ENCODE measurements around the gene DHX57. TPM values are rescaled to one million over a fixed set of nuclear protein-coding genes. Genes with fewer than 3 reads are reported as not detected.

The DHX57 gene
- total RNA-seq, 1 donor from 2014 or later, result 33.9 TPM

DNA sequence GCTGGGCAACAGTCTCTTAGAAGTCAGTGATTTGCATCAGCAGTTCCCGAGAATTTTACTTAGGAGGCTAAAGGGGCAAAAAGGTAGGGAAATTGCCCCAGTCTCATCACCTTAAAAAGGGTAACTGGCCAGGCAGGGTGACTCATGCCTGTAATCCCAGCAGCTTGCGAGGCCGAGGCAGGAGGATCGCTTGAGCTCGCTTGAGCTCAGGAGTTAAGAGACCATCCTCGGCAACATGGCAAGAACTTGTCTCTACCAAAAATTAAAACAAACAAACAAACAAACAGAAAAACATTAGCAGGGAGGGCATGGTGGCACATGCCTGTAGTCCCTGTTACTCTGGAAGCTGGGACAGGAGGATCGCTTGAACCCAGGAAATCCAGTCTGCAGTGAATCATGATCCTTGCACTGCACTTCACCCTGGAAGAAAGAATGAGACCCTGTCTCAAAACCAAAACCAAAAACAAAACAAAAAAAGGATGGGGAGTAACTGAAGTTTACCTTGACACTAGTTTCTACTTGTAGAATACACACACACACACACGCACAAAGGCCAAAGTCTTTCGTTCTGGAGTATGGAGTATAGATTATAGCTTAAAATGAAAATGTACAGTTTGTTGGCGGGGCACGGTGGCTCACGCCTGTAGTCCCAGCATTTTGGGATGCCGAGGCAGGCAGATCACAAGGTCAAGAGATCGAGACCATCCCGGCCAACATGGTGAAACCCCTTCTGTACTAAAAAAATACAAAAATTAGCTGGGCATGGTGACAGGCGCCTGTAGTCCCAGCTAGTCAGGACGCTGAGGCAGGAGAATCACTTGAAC, 100.4 kb downstream of the DHX57 start:
- TF ChIP-seq, protein P1, sequence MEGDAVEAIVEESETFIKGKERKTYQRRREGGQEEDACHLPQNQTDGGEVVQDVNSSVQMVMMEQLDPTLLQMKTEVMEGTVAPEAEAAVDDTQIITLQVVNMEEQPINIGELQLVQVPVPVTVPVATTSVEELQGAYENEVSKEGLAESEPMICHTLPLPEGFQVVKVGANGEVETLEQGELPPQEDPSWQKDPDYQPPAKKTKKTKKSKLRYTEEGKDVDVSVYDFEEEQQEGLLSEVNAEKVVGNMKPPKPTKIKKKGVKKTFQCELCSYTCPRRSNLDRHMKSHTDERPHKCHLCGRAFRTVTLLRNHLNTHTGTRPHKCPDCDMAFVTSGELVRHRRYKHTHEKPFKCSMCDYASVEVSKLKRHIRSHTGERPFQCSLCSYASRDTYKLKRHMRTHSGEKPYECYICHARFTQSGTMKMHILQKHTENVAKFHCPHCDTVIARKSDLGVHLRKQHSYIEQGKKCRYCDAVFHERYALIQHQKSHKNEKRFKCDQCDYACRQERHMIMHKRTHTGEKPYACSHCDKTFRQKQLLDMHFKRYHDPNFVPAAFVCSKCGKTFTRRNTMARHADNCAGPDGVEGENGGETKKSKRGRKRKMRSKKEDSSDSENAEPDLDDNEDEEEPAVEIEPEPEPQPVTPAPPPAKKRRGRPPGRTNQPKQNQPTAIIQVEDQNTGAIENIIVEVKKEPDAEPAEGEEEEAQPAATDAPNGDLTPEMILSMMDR (IDR thresholded peaks at IDR 0.05), result no peak
- no peak for TF ChIP-seq EZH2phosphoT487 (IDR thresholded peaks at IDR 0.05)
- no peak for TF ChIP-seq EZH2 (IDR thresholded peaks at IDR 0.05)
- peaks cover 3% of the 10 kb centered on the region for H3K27me3 Mint-ChIP-seq (ENCODE audit: insufficient read depth, low read depth)
- no peak overlapping the region for H3K27ac Mint-ChIP-seq
- H3K36me3 Mint-ChIP-seq, result no peaks in the 10 kb centered on the region
- no peaks in the 10 kb centered on the region for H3K36me3 ChIP-seq
- H3K4me3 Mint-ChIP-seq, result no peak overlapping the region
- H3K9me3 Mint-ChIP-seq, result no peaks in the 10 kb centered on the region
- H2AFZ ChIP-seq (replicated peaks), result no peak overlapping the region
- H3F3A ChIP-seq (ENCODE audit: low read depth), result no peaks in the 10 kb centered on the region
- no peaks in the 10 kb centered on the region for H3K9me3 ChIP-seq (ENCODE audit: low read depth)
- H4K20me1 ChIP-seq (ENCODE audit: low read depth), result no peaks in the 10 kb centered on the region
- peaks cover 14% of the 10 kb centered on the region for H3K79me2 ChIP-seq (ENCODE audit: low read depth)
- DNase-seq (ENCODE audit: low spot score), result no peak
- H3K9ac ChIP-seq, result no peak overlapping the region
- peaks cover 26% of the 10 kb centered on the region for H3K27me3 ChIP-seq
- H3K27ac ChIP-seq, result no peak overlapping the region
- H3K4me2 ChIP-seq, result no peak overlapping the region
- H3K4me3 ChIP-seq, result no peak overlapping the region
- H3K4me1 ChIP-seq, result peaks cover 4% of the 10 kb centered on the region
- peaks cover 13% of the 10 kb centered on the region for H3K4me1 Mint-ChIP-seq

- Mint-ChIP-seq H3K27me3 (ENCODE audit: insufficient read depth, low read depth) (no peaks in the 10 kb centered on the region), H3K9me3 (no peaks in the 10 kb centered on the region), H3K36me3 (no peaks in the 10 kb centered on the region), H3K4me1 (no peaks in the 10 kb centered on the region), H3K4me3 (no peak overlapping the region), H3K27ac (no peak overlapping the region)
- no peaks in the 10 kb centered on the region for H3K79me2 ChIP-seq (ENCODE audit: low read depth)
- H3K4me2 ChIP-seq, result no peak overlapping the region
- no peaks in the 10 kb centered on the region for H3K9me3 ChIP-seq (ENCODE audit: low read depth)
- TF ChIP-seq EZH2 (IDR thresholded peaks at IDR 0.05), result no peak
- DNase-seq (ENCODE audit: low spot score), result no peak
- no peak overlapping the region for H3K4me3 ChIP-seq
- H2AFZ ChIP-seq (replicated peaks), result no peak overlapping the region
- H3K9ac ChIP-seq, result no peak overlapping the region
- no peaks in the 10 kb centered on the region for H4K20me1 ChIP-seq (ENCODE audit: low read depth)
- no peaks in the 10 kb centered on the region for H3F3A ChIP-seq (ENCODE audit: low read depth)
- H3K36me3 ChIP-seq, result no peaks in the 10 kb centered on the region
- peaks cover 18% of the 10 kb centered on the region for H3K27me3 ChIP-seq
- no peaks in the 10 kb centered on the region for H3K4me1 ChIP-seq
- H3K27ac ChIP-seq, result no peak overlapping the region
Observed at GRCh38 chr2:38771632-38772031, 104.1 kb downstream of the DHX57 start.

GRCh38 chr2:38765551-38765950, 110.2 kb downstream of the DHX57 start:
- Histone ChIP-seq H3K79me2 (ENCODE audit: low read depth) (no peaks in the 10 kb centered on the region), H3K4me1 (no peaks in the 10 kb centered on the region), H2AFZ (replicated peaks) (no peak overlapping the region), H3K27me3 (no peaks in the 10 kb centered on the region), H3K4me2 (no peak overlapping the region), H3K9ac (no peak overlapping the region), H4K20me1 (ENCODE audit: low read depth) (no peaks in the 10 kb centered on the region), H3F3A (ENCODE audit: low read depth) (no peaks in the 10 kb centered on the region), H3K4me3 (no peak overlapping the region), H3K27ac (no peak overlapping the region), H3K9me3 (ENCODE audit: low read depth) (no peaks in the 10 kb centered on the region), H3K36me3 (no peaks in the 10 kb centered on the region)
- Mint-ChIP-seq H3K27ac (no peak overlapping the region), H3K9me3 (no peaks in the 10 kb centered on the region), H3K27me3 (ENCODE audit: insufficient read depth, low read depth) (no peaks in the 10 kb centered on the region), H3K4me1 (no peaks in the 10 kb centered on the region), H3K4me3 (no peak overlapping the region), H3K36me3 (no peaks in the 10 kb centered on the region)
- no peak for DNase-seq (ENCODE audit: low spot score)
- TF ChIP-seq, protein P1 (IDR thresholded peaks at IDR 0.05), result no peak
- TF ChIP-seq EZH2 (IDR thresholded peaks at IDR 0.05), result no peak
- TF ChIP-seq EZH2phosphoT487 (IDR thresholded peaks at IDR 0.05), result no peak

- no peak overlapping the region for H3K9ac ChIP-seq
- no peak overlapping the region for H3K4me2 ChIP-seq
- H3F3A ChIP-seq (ENCODE audit: low read depth), result no peaks in the 10 kb centered on the region
- H3K27ac ChIP-seq, result no peak overlapping the region
- H3K79me2 ChIP-seq (ENCODE audit: low read depth), result no peaks in the 10 kb centered on the region
- H3K4me1 ChIP-seq, result no peaks in the 10 kb centered on the region
- no peak for DNase-seq (ENCODE audit: low spot score)
- H3K27me3 ChIP-seq, result no peaks in the 10 kb centered on the region
- no peaks in the 10 kb centered on the region for H3K36me3 Mint-ChIP-seq
- H3K9me3 Mint-ChIP-seq, result no peaks in the 10 kb centered on the region
- no peaks in the 10 kb centered on the region for H3K4me1 Mint-ChIP-seq
- no peak overlapping the region for H2AFZ ChIP-seq (replicated peaks)
- H4K20me1 ChIP-seq (ENCODE audit: low read depth), result no peaks in the 10 kb centered on the region
- no peaks in the 10 kb centered on the region for H3K27me3 Mint-ChIP-seq (ENCODE audit: insufficient read depth, low read depth)
- no peaks in the 10 kb centered on the region for H3K36me3 ChIP-seq
- no peak overlapping the region for H3K4me3 Mint-ChIP-seq
- TF ChIP-seq EZH2phosphoT487 (IDR thresholded peaks at IDR 0.05) (no peak), EZH2 (IDR thresholded peaks at IDR 0.05) (no peak)
- TF ChIP-seq, protein P1 (IDR thresholded peaks at IDR 0.05), result no peak
- H3K27ac Mint-ChIP-seq, result no peak overlapping the region
- H3K9me3 ChIP-seq (ENCODE audit: low read depth), result no peaks in the 10 kb centered on the region
- H3K4me3 ChIP-seq, result no peak overlapping the region
Observed at GRCh38 chr2:38765149-38765548, 110.6 kb downstream of the DHX57 start.
